ENCODE data around the gene FBXO3. TPM values are rescaled to one million over a fixed set of nuclear protein-coding genes. Genes with fewer than 3 reads are reported as not detected.

Gene FBXO3
- total RNA-seq, 1 experiment from 2014 or later: 27.2 TPM

DNA sequence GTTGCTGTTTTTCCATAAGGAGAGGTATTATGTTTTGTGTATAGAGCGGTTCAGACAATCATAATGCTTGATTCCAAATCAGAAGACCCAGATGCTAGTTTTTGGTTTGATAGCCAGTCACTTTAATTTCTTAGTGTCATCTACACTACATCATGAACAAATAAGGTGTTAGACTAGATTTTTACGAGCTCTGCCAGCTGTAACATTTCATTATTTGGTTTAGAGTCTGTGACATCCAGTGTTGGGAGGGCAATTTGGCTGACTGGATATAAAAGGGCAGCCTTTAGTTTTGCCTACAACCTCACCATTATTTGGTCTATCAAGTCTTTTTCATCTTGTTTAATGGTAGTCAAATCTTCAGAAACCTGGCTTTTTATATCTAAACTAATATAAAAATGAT is 30.2 kb upstream of the FBXO3 start:
- CTCF ChIA-PET: interaction anchor here (1.0 kb wide), 1 partner anchor 28 kb away, joined by 3 read pairs; no protein-coding TSS in a partner anchor
- peaks cover 2 to 24% of the 10 kb centered on the region in 2 experiments; a peak in 3 of 4 replicates for H3K4me1 ChIP-seq (ENCODE audit: control insufficient read depth in 1 of 2, insufficient read depth in 2 of 2, low read length in 2 of 2)
- H3K4me2 ChIP-seq (ENCODE audit: low read length): no peak overlapping the region
- H3K79me2 ChIP-seq (ENCODE audit: insufficient read depth, low read length): no peaks in the 10 kb centered on the region
- H3K9me3 ChIP-seq (ENCODE audit: control insufficient read depth in 1 of 2, insufficient read depth in 1 of 2, low read depth in 1 of 2, low read length in 2 of 2): no peaks in the 10 kb centered on the region
- POLR2A ChIA-PET: no interaction called here
- no peak overlapping the region for H3K9ac ChIP-seq (ENCODE audit: low read length)
- H4K20me1 ChIP-seq (ENCODE audit: insufficient read depth): no peaks in the 10 kb centered on the region
- DNase-seq (ENCODE audit: low read depth, low spot score): no peak
- no peaks in the 10 kb centered on the region for H3K9me2 ChIP-seq (ENCODE audit: insufficient read depth)
- RAD21 ChIA-PET (ENCODE audit: low non-redundant PET in 1 of 2, low total read pairs in 2 of 2, uncharacterized antibody in 2 of 2, unreplicated experiment in 2 of 2): no interaction called here
- H3K4me3 ChIP-seq (replicated peaks in 1 of 2; ENCODE audit: low read depth in 1 of 2, low read length in 2 of 2): no peak overlapping the region
- no TSS peak for BruUV-seq (replicated peaks)
- ATAC-seq: no peak
- intact Hi-C loops (cut with micrococcal nuclease): loop anchor here (10.0 kb wide), 2 partner anchors 690 to 1090 kb away; no protein-coding TSS in a partner anchor
- H3K27me3 ChIP-seq (ENCODE audit: insufficient read depth, low read length): no peaks in the 10 kb centered on the region
- no peak for TF ChIP-seq YY1 (IDR thresholded peaks at IDR 0.05; ENCODE audit: extremely low read depth, insufficient replicate concordance, low read depth, low read length)
- H3K27ac ChIP-seq (ENCODE audit: low read depth, low read length): no peak overlapping the region
- no peaks in the 10 kb centered on the region for H3K36me3 ChIP-seq (ENCODE audit: control insufficient read depth in 1 of 2, insufficient read depth in 2 of 2, low read length in 2 of 2)
- no peak overlapping the region for H2AFZ ChIP-seq (ENCODE audit: low read depth, low read length, poor library complexity, severe bottlenecking)

- peak; percentile 96 for ATAC-seq
- peak overlapping the region; percentile 37 to 55 for H3K4me3 ChIP-seq (replicated peaks in 1 of 2; ENCODE audit: low read depth in 1 of 2, low read length in 2 of 2)
- POLR2A ChIA-PET: interaction anchor here (0.8 kb wide), 1 partner anchor 109 kb away, joined by 3 read pairs; no protein-coding TSS in a partner anchor
- TF ChIP-seq EZH2 (IDR thresholded peaks at IDR 0.05): no peak
- TF ChIP-seq ZBTB33 (IDR thresholded peaks at IDR 0.05; ENCODE audit: extremely low read depth, insufficient replicate concordance, low read length): peak; percentile 24
- TF ChIP-seq EZH2phosphoT487 (IDR thresholded peaks at IDR 0.05; ENCODE audit: borderline replicate concordance): no peak
- no peak for TF ChIP-seq ZFX (IDR thresholded peaks at IDR 0.05)
- peak; percentile 64 for TF ChIP-seq MAX (IDR thresholded peaks at IDR 0.05)
- peak; percentile 61 for TF ChIP-seq CEBPB (IDR thresholded peaks at IDR 0.05; ENCODE audit: low read depth)
- no peak for TF ChIP-seq FOSL1 (IDR thresholded peaks at IDR 0.05; ENCODE audit: low read depth)
- no peak for TF ChIP-seq SRF (IDR thresholded peaks at IDR 0.05; ENCODE audit: low read depth)
- no peak for TF ChIP-seq CTCF (IDR thresholded peaks at IDR 0.05 in 2 of 3, conservative IDR thresholded peaks at IDR 0.05 in 1 of 3; ENCODE audit: borderline replicate concordance in 1 of 3, insufficient read depth in 1 of 3, low read depth in 2 of 3, low read length in 2 of 3)
- no peak for TF ChIP-seq ELF1 (IDR thresholded peaks at IDR 0.05; ENCODE audit: borderline replicate concordance, low read depth)
- TF ChIP-seq RAD21 (IDR thresholded peaks at IDR 0.05; ENCODE audit: low read depth): no peak; the same call in 1 of the 2 replicates
- TF ChIP-seq YY1 (IDR thresholded peaks at IDR 0.05; ENCODE audit: extremely low read depth, insufficient replicate concordance, low read depth, low read length): peak; percentile 73
- TF ChIP-seq TCF7L2 (IDR thresholded peaks at IDR 0.05; ENCODE audit: borderline replicate concordance, extremely low read depth, insufficient read depth, insufficient read length): peak; percentile 40
- TF ChIP-seq EGR1 (IDR thresholded peaks at IDR 0.05; ENCODE audit: low read depth): no peak
- TF ChIP-seq JUND (IDR thresholded peaks at IDR 0.05): peak; percentile 95
Measured at GRCh38 chr11:33802194-33802950, 28.1 kb upstream of the FBXO3 start.

More at GRCh38 chr11:33802194-33802950, 28.1 kb upstream of the FBXO3 start:
- no TSS peak for BruUV-seq (replicated peaks)
- Histone ChIP-seq H3K9me2 (ENCODE audit: insufficient read depth) (no peaks in the 10 kb centered on the region), H3K27me3 (ENCODE audit: insufficient read depth, low read length) (no peaks in the 10 kb centered on the region), H3K79me2 (ENCODE audit: insufficient read depth, low read length) (no peaks in the 10 kb centered on the region), H3K27ac (ENCODE audit: low read depth, low read length) (no peak overlapping the region), H2AFZ (ENCODE audit: low read depth, low read length, poor library complexity, severe bottlenecking) (peak overlapping the region; percentile 99), H4K20me1 (ENCODE audit: insufficient read depth) (no peaks in the 10 kb centered on the region), H3K9me3 (ENCODE audit: control insufficient read depth in 1 of 2, insufficient read depth in 1 of 2, low read depth in 1 of 2, low read length in 2 of 2) (no peaks in the 10 kb centered on the region), H3K4me2 (ENCODE audit: low read length) (peak overlapping the region; percentile 85), H3K36me3 (ENCODE audit: control insufficient read depth in 1 of 2, insufficient read depth in 2 of 2, low read length in 2 of 2) (no peaks in the 10 kb centered on the region), H3K4me1 (ENCODE audit: control insufficient read depth in 1 of 2, insufficient read depth in 2 of 2, low read length in 2 of 2) (peaks cover 2 to 18% of the 10 kb centered on the region in 2 experiments; a peak in 3 of 4 replicates), H3K9ac (ENCODE audit: low read length) (peak overlapping the region; percentile 32)
- intact Hi-C loops (cut with micrococcal nuclease): loop anchor here (10.0 kb wide), 2 partner anchors 692 to 1092 kb away; no protein-coding TSS in a partner anchor
- ChIA-PET CTCF (interaction anchor here (0.9 to 1.4 kb wide), 3 partner anchors 51 to 86 kb away, joined by 3 to 11 read pairs (median 3); no protein-coding TSS in a partner anchor), RAD21 (ENCODE audit: low non-redundant PET in 1 of 2, low total read pairs in 2 of 2, uncharacterized antibody in 2 of 2, unreplicated experiment in 2 of 2) (no interaction called here)
- DNase-seq (ENCODE audit: low read depth, low spot score): peak; percentile 85
